ENCODE data around the gene TMEM87B. TPM values are rescaled to one million over a fixed set of nuclear protein-coding genes. Genes with fewer than 3 reads are reported as not detected.

Gene TMEM87B
- 14.3 to 20.3 TPM (median 15.8 TPM) in 5 replicates for total RNA-seq (2022; extraction: Qiagen RNA extraction)

GRCh38 chr2:112054847-112055729 is at the start of gene TMEM87B:
TSS of gene TMEM87B (plus strand) at chr2:112055269. CDS start at chr2:112055592, 323 bp downstream.

GRCh38 chr2:112138159-112139032 is 83.3 kb downstream of the TMEM87B start, which contains the start of gene FBLN7:
TSS of gene FBLN7 (plus strand) at chr2:112138385. CDS start at chr2:112138656, 271 bp downstream.

Other genes with a start within 250 kb of the TMEM87B start
- gene ANAPC1, start 171.1 kb upstream of the TMEM87B start, total RNA-seq (2022; extraction: Qiagen RNA extraction) = 22.5 to 33.2 TPM (median 30.2 TPM) in 5 replicates
- gene MERTK, start 156.7 kb upstream of the TMEM87B start, total RNA-seq (2022; extraction: Qiagen RNA extraction) = 1.7 to 2.0 TPM (median 1.8 TPM) in 5 replicates
- 0.49 to 0.74 TPM (median 0.66 TPM) in 5 replicates for gene FBLN7, start 83.1 kb downstream of the TMEM87B start, total RNA-seq (2022; extraction: Qiagen RNA extraction)
- gene ZC3H8, start 199.8 kb downstream of the TMEM87B start, total RNA-seq (2022; extraction: Qiagen RNA extraction) = 12.7 to 17.3 TPM (median 15.1 TPM) in 5 replicates
- gene ZC3H6, start 220.3 kb downstream of the TMEM87B start, total RNA-seq (2022; extraction: Qiagen RNA extraction) = 0.14 to 0.73 TPM (median 0.35 TPM) in 5 replicates

All from A549 treated with CORT108297 at 1 μM for 4 hours (cell line).